Spleen (tissue), 7 donors: ENCODE data around the gene CLCN3.

Experiments used
- POLR2A ChIP-seq, 3 donors: fragments of 450-650 bp; IDR thresholded peaks; one replicate each; pipeline ENCODE4 v1.5.1; 2017; ENCODE audit warnings: antibody characterized with exemption in 3 of 3, mild to moderate bottlenecking in 1 of 3
- POLR2AphosphoS5 ChIP-seq, 3 donors: sonication (generic); formaldehyde crosslinking; IDR thresholded peaks; one replicate each; pipeline ENCODE4 v1.5.1; 2017; ENCODE audit warnings: antibody characterized with exemption in 3 of 3
- TF ChIP-seq, protein P1 (sequence below), 11 experiments: fragments of 200-600 bp in 7 of 11; fragments of 450-650 bp in 4 of 11; sonication (generic) in 4 of 11; IDR thresholded peaks in 8 of 11; conservative IDR thresholded peaks in 3 of 11; 1 replicate in 7 of 11; 2 replicates in 4 of 11; pipeline versions ENCODE4 v1.4.0 to v1.8.0; 2016 to 2021; ENCODE audit warnings: antibody characterized with exemption in 11 of 11, inconsistent platforms in 4 of 11, mild to moderate bottlenecking in 1 of 11
- donor health status: DM: no; HTN: no; CAD: no; lungs with moderate emphysema.
- donor health status: DM: no; HTN: no; CAD: no.
- donor health status: DM: no; HTN: no; CAD: no.

DNA sequence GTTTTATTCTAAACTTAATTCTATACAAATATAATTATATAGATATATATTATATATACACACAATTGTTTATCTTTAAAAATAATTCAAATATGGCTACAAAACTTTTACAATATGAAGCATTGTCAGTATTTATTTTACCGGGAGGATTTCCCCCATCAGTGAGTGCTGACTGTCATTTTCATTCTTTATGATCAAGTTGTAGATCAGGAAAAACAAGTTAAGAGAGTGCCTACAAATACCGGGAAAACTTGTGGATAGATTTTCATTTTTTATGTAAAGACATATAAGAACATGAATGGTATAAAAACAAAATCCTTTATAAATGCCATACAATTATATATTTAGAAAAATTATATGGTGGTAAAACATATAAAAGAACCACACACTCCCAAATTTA, 37.8 kb downstream of the CLCN3 start:
- TF ChIP-seq, protein P1, sequence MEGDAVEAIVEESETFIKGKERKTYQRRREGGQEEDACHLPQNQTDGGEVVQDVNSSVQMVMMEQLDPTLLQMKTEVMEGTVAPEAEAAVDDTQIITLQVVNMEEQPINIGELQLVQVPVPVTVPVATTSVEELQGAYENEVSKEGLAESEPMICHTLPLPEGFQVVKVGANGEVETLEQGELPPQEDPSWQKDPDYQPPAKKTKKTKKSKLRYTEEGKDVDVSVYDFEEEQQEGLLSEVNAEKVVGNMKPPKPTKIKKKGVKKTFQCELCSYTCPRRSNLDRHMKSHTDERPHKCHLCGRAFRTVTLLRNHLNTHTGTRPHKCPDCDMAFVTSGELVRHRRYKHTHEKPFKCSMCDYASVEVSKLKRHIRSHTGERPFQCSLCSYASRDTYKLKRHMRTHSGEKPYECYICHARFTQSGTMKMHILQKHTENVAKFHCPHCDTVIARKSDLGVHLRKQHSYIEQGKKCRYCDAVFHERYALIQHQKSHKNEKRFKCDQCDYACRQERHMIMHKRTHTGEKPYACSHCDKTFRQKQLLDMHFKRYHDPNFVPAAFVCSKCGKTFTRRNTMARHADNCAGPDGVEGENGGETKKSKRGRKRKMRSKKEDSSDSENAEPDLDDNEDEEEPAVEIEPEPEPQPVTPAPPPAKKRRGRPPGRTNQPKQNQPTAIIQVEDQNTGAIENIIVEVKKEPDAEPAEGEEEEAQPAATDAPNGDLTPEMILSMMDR (IDR thresholded peaks at IDR 0.05 in 8 of 11, conservative IDR thresholded peaks at IDR 0.05 in 3 of 11), result no peak
- TF ChIP-seq POLR2A (IDR thresholded peaks at IDR 0.05) (no peak), POLR2AphosphoS5 (IDR thresholded peaks at IDR 0.05) (no peak)
